Mesothelial cell of epicardium (in vitro differentiated cells): ENCODE data around the gene COL5A1. TPM values are rescaled to one million over a fixed set of nuclear protein-coding genes. Genes with fewer than 3 reads are reported as not detected.

Experiments used
- DNase-seq, 2 experiments: peaks; one replicate each; pipeline ENCODE4 v3.0.0; 2021; ENCODE audit warnings: low spot score in 2 of 2; ENCODE audit not compliant: unreplicated experiment in 2 of 2
- H3K27ac Mint-ChIP-seq: 2 replicates; pipeline ENCODE4 v1.8.0; 2021; ENCODE audit warnings: mixed read lengths
- H3K27me3 Mint-ChIP-seq: 2 replicates; pipeline ENCODE4 v1.8.0; 2021; ENCODE audit warnings: low read depth, mixed read lengths
- H3K36me3 Mint-ChIP-seq: 2 replicates; pipeline ENCODE4 v1.8.0; 2021; ENCODE audit warnings: mixed read lengths
- H3K4me1 Mint-ChIP-seq: 2 replicates; pipeline ENCODE4 v1.8.0; 2021; ENCODE audit warnings: mixed read lengths
- H3K4me3 Mint-ChIP-seq: 2 replicates; pipeline ENCODE4 v1.8.0; 2021; ENCODE audit warnings: mild to moderate bottlenecking, moderate library complexity, mixed read lengths
- H3K9me3 Mint-ChIP-seq: 2 replicates; pipeline ENCODE4 v1.8.0; 2021; ENCODE audit warnings: mixed read lengths
- total RNA-seq: library from RNA; stranded (reverse); gene quantifications from 3 replicates; pipeline ENCODE4 v1.2.1, GENCODE V29; 2021
- TF ChIP-seq, protein P1 (sequence below): fragments of 200-600 bp; sonication (generic); IDR thresholded peaks from one replicate; pipeline ENCODE4 v1.5.0; 2021; ENCODE audit warnings: antibody characterized with exemption; ENCODE audit not compliant: unreplicated experiment

The COL5A1 gene
- total RNA-seq, 1 donor from 2014 or later, result 605 TPM

- TF ChIP-seq, protein P1, sequence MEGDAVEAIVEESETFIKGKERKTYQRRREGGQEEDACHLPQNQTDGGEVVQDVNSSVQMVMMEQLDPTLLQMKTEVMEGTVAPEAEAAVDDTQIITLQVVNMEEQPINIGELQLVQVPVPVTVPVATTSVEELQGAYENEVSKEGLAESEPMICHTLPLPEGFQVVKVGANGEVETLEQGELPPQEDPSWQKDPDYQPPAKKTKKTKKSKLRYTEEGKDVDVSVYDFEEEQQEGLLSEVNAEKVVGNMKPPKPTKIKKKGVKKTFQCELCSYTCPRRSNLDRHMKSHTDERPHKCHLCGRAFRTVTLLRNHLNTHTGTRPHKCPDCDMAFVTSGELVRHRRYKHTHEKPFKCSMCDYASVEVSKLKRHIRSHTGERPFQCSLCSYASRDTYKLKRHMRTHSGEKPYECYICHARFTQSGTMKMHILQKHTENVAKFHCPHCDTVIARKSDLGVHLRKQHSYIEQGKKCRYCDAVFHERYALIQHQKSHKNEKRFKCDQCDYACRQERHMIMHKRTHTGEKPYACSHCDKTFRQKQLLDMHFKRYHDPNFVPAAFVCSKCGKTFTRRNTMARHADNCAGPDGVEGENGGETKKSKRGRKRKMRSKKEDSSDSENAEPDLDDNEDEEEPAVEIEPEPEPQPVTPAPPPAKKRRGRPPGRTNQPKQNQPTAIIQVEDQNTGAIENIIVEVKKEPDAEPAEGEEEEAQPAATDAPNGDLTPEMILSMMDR, result no peak
- H3K27ac Mint-ChIP-seq, result peak overlapping the region; percentile 71
- peaks cover 26% of the 10 kb centered on the region for H3K36me3 Mint-ChIP-seq
- no peaks in the 10 kb centered on the region for H3K27me3 Mint-ChIP-seq
- H3K4me3 Mint-ChIP-seq, result no peak overlapping the region
- H3K4me1 Mint-ChIP-seq, result peaks cover 2% of the 10 kb centered on the region
- DNase-seq, result no peak
- no peaks in the 10 kb centered on the region for H3K9me3 Mint-ChIP-seq
Measured at GRCh38 chr9:134789168-134789567, 147.6 kb downstream of the COL5A1 start.

GRCh38 chr9:134791009-134791408, 149.4 kb downstream of the COL5A1 start:
- Mint-ChIP-seq H3K36me3 (peaks cover 26% of the 10 kb centered on the region), H3K4me3 (no peak overlapping the region), H3K9me3 (no peaks in the 10 kb centered on the region), H3K27me3 (no peaks in the 10 kb centered on the region), H3K4me1 (peaks cover 6% of the 10 kb centered on the region), H3K27ac (no peak overlapping the region)
- DNase-seq, result no peak
- TF ChIP-seq, protein P1, result no peak

GRCh38 chr9:134792627-134793026, 151.0 kb downstream of the COL5A1 start:
- Mint-ChIP-seq H3K27ac (no peak overlapping the region), H3K27me3 (no peaks in the 10 kb centered on the region), H3K9me3 (no peaks in the 10 kb centered on the region), H3K36me3 (peaks cover 22% of the 10 kb centered on the region), H3K4me3 (no peak overlapping the region), H3K4me1 (peaks cover 6% of the 10 kb centered on the region)
- TF ChIP-seq, protein P1, result no peak
- DNase-seq, result no peak

DNA sequence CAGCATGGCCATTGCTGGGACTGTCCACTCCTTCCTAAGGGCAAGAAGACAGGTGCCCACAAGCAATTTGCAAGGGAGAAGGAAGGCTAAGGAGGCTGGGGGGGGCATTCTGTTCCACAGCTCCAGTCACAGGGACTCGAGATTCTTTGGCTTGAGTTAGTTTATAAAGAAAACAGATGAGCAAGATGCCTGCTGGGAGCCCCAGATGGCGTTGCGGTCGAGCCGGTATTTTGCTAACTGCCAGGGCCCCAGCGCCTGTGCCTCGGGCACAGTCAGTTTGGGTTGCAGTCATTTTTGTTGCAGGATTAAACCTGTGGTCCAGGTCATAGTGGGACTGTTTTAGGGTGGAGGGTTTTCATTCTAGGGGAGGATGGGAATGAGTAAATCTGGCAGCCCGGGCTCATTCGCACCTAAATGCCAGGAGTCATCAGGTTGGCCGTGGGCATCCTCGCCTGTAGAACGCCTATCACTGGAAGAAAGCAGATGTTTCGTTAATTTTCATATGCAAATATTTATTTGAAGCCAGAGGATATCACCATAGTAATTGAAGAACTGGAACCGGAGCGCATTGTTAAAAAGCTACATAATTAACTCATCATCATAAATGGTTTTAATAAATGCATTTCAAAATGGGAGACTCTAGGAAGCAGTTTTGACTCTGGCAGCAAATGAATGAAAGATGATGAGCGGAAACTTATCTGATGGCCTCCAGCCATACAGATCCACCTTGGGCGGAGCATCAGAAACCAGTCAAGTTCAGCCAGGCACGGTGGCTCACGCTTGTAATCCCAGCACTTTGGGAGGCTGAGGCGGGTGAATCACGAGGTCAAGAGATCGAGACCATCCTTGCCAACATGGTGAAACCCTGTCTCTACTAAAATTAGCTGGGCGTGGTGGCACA, 151.9 kb downstream of the COL5A1 start:
- TF ChIP-seq, protein P1, result no peak

DNA sequence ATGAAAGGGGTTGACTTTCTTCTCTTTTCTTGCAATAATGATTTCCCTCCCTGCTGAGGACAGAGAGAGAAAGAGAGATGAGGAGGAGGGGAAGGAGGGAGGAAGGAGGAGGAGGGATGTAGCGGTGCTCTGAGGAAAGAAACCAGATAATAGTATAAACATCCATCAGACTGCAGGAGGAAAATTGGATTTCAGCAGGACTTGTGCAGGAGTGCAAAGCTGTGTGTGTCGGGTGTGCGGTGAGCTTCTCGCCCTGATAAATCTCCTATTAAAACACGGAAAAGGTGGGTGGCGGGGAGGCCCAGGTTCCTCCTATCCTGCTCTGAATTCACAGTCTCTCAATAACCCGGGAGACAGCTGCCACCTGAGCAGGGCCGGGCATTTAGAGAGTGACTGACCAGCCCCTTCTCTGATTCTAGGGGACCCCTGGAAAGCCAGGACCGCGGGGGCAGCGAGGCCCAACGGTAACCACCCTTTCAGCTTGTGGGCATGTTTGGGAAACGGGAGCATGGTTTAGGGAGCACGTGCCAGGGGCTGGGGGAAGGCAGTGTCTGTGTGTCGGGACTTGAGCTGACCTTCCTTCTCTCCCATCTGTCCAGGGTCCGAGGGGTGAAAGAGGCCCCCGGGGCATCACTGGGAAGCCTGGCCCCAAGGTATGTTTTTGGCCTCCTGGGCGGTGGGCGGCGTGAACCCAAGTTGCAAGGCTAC, 153.2 kb downstream of the COL5A1 start:
- Mint-ChIP-seq H3K27me3 (no peaks in the 10 kb centered on the region), H3K4me1 (peaks cover 10% of the 10 kb centered on the region), H3K4me3 (no peak overlapping the region), H3K27ac (peak overlapping the region; percentile 8), H3K36me3 (peaks cover 19% of the 10 kb centered on the region), H3K9me3 (no peaks in the 10 kb centered on the region)
- DNase-seq, result no peak
- TF ChIP-seq, protein P1, result no peak

More for the DNA sequence above, 151.9 kb downstream of the COL5A1 start:
- Mint-ChIP-seq H3K4me1 (peaks cover 6% of the 10 kb centered on the region), H3K27ac (no peak overlapping the region), H3K36me3 (peaks cover 22% of the 10 kb centered on the region), H3K4me3 (no peak overlapping the region), H3K9me3 (no peaks in the 10 kb centered on the region), H3K27me3 (no peaks in the 10 kb centered on the region)
- no peak for DNase-seq
